Measurements from ENCODE around the gene SLC12A5.

SLC12A5 gene

DNA sequence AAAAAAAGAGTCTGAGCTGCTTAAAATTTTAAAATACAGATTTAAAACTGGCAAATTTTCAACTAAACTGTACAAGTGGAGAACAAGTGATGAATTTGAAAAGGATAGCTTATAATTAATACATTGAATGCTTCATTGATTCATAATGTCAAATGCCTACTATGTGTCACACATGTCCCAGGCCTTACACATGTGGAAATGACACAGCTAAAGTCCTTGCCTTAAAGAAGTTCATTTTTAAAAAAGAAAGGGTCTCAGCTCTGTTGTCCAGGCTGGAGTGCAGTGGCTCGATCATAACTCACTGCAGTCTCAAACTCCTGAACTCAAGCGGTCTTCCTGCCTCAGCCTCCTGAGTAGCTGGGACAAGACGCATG lies 55.8 kb downstream of the SLC12A5 start:
- TF ChIP-seq, protein P1, sequence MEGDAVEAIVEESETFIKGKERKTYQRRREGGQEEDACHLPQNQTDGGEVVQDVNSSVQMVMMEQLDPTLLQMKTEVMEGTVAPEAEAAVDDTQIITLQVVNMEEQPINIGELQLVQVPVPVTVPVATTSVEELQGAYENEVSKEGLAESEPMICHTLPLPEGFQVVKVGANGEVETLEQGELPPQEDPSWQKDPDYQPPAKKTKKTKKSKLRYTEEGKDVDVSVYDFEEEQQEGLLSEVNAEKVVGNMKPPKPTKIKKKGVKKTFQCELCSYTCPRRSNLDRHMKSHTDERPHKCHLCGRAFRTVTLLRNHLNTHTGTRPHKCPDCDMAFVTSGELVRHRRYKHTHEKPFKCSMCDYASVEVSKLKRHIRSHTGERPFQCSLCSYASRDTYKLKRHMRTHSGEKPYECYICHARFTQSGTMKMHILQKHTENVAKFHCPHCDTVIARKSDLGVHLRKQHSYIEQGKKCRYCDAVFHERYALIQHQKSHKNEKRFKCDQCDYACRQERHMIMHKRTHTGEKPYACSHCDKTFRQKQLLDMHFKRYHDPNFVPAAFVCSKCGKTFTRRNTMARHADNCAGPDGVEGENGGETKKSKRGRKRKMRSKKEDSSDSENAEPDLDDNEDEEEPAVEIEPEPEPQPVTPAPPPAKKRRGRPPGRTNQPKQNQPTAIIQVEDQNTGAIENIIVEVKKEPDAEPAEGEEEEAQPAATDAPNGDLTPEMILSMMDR (IDR thresholded peaks at IDR 0.05; ENCODE audit: low read depth, low read length) = no peak
- Histone ChIP-seq H3K4me3 (ENCODE audit: low read depth, low read length) (no peak overlapping the region), H3K4me1 (peaks cover 3% of the 10 kb centered on the region), H3K9me3 (no peaks in the 10 kb centered on the region), H3K36me3 (no peaks in the 10 kb centered on the region; the same call in 1 of the 2 replicates), H3K27me3 (no peaks in the 10 kb centered on the region)
- DNase-seq = no peak

DNA sequence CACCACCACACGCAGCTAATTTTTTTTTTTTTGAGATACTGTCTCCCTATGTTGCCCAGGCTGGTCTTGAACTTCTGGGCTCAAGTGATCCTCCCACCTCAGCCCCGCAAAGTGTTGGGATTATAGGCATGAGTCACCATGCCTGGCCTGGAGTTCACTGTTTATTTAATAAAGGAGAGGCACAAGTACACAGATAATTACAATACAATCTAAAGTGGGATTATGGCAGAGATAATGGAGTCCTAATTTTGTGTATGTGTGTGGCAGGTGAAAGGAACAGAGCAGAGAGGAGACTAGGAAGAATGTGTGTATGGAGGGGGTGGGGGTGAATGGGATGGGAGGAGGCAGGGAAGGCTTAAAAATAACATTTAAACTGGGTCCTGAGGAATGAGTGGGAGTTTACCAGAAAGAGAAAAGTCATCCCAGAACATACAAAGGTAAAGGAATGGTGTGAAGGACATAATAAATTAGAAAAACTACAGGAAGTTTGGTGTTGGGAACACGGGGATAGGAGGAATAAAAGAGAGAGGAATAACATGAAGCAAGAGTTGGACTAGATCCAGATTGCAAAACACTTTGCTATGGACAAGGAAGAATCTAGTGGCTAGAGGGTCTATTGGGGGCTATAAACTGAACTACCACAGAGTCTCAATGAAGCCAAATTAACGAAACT lies 56.3 kb downstream of the SLC12A5 start:
- TF ChIP-seq, protein P1 (IDR thresholded peaks at IDR 0.05; ENCODE audit: low read depth, low read length) = no peak
- Histone ChIP-seq H3K4me1 (peaks cover 3% of the 10 kb centered on the region), H3K9me3 (no peaks in the 10 kb centered on the region), H3K4me3 (ENCODE audit: low read depth, low read length) (no peak overlapping the region), H3K27me3 (no peaks in the 10 kb centered on the region), H3K36me3 (no peaks in the 10 kb centered on the region; the same call in 1 of the 2 replicates)
- peak; percentile 33 for DNase-seq

DNA sequence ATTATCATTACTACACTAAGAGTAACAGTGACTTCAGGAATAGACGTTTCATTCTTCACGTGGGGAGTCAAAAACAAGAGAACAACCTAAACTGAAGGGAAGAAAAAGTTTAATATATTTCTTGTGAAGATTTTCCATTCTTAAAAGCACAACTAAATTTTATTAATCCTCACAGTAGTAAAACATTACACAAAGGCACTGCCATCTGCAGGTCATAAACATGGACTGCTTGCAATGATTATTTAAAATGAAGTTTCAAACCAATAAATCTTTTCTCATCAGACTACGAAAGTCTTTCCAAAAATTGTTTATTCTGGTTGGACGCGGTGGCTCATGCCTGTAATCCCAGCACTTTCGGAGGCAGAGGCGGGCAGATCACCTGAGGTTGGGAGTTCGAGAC lies 58.1 kb downstream of the SLC12A5 start:
- H3K9me3 ChIP-seq = no peaks in the 10 kb centered on the region
- peaks cover 3% of the 10 kb centered on the region for H3K4me1 ChIP-seq
- TF ChIP-seq, protein P1 (IDR thresholded peaks at IDR 0.05; ENCODE audit: low read depth, low read length) = peak; percentile 53
- no peaks in the 10 kb centered on the region for H3K36me3 ChIP-seq
- H3K4me3 ChIP-seq (ENCODE audit: low read depth, low read length) = no peak overlapping the region
- no peaks in the 10 kb centered on the region for H3K27me3 ChIP-seq
- DNase-seq = no peak

DNA sequence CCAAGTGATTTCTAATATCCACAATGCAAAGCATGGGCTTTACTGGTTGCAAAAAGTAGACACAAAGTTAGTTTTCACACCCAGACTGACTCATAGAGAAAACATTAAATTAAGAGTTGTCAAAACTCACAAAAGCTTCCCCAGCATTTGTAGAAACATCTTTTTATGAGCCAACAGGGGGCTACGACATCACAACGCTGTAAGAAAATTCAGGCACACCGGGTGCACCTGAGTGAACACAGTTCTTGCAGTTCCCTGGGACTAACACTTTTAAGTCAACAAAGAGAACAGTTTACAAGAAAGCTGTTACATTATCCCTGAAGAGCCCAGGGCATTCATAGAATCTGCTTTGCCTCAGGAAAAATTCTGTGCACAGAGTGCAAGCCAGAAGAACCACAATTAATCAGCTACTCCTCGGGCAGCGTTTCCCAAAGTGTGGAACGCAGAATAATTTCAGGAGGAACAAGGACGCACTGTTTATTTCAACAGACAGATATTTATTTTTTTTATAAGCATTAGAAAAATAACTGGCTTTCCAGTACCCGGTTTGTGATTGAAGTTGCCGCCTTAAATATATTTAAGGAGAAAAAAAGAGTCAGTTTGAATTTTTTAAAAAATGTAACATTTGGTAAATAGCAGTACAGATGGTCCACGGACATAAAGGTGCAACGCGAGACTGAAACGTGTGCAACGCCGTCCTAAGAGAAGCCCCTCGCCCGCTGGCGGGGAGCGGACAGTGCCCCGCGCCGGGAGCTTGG lies 59.6 kb downstream of the SLC12A5 start:
- TF ChIP-seq, protein P1 (IDR thresholded peaks at IDR 0.05; ENCODE audit: low read depth, low read length) = no peak
- H3K27me3 ChIP-seq = no peaks in the 10 kb centered on the region
- no peaks in the 10 kb centered on the region for H3K9me3 ChIP-seq
- no peak for DNase-seq
- no peaks in the 10 kb centered on the region for H3K36me3 ChIP-seq
- H3K4me3 ChIP-seq (ENCODE audit: low read depth, low read length) = peak overlapping the region; percentile 79
- H3K4me1 ChIP-seq = peaks cover under 1% of the 10 kb centered on the region

DNA sequence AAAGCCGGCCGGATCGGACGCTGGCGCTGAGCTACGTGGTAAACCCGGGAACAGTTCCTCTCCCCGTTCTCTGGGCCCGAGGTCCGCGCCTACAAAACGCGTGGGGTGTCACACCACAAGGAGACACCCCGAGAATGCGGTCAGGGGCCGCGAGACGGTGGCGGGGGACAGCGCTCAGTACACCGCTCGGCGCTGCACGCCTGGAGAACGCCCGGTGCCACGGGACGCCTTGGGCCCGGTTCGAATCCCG lies 60.1 kb downstream of the SLC12A5 start:
- TF ChIP-seq, protein P1 (IDR thresholded peaks at IDR 0.05; ENCODE audit: low read depth, low read length) = no peak
- H3K4me3 ChIP-seq (ENCODE audit: low read depth, low read length) = peak overlapping the region; percentile 79
- H3K4me1 ChIP-seq = no peaks in the 10 kb centered on the region; the same call in none of the 2 replicates
- no peaks in the 10 kb centered on the region for H3K36me3 ChIP-seq
- no peaks in the 10 kb centered on the region for H3K27me3 ChIP-seq
- DNase-seq = no peak
- no peaks in the 10 kb centered on the region for H3K9me3 ChIP-seq
